ENCODE measurements around the gene SPTBN4. TPM values are rescaled to one million over a fixed set of nuclear protein-coding genes. Genes with fewer than 3 reads are reported as not detected.
A peak's percentile ranks its signal among the peaks of the same experiment; 100 is the strongest.

Gene SPTBN4
- total RNA-seq, 1 donor from 2014 or later, result 0.41 TPM

DNA sequence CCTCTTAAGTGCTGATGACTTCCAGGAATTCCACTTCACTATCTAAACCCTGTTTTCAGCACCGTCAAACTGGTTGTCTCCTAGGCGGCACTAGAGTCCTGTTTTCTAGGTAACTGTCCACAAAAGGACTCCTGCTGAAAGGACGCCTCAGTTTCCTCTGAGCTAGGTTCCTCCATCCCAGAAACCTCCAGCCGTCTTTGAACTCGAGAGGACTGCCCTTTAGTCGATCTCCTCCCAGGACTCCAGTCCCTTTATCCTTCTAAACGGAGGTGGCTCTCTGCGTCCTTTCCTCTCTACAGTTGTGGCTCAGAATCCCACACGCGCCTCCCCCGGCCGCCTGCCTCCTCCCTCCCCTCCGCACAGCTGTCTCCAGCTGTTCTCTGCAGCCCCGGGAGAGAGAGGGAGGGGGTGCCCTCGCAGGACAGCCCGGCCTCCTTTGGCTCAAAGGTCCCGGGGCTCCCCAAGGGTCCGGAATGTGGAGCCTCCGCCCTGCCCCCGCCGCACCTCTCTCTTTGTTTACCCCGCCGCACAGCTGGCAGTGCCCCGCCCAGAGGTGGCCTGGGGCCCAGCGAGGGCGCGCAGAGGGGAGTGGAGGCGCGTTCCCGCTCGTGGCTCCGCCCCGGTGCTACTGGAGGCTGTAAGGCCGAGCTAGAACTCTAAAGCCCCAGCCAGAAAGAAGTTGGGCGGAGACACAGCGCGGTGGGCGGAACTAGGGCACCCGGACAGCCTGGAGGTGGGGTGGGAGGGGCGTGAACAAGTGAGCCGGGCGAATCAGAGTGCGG lies 136.8 kb downstream of the SPTBN4 start:
- no peak for FAIRE-seq
- Mint-ChIP-seq H3K4me3 (ENCODE audit: unreplicated experiment) (peak overlapping the region; percentile 80), H3K27me3 (ENCODE audit: low read depth, unreplicated experiment) (peaks cover 48% of the 10 kb centered on the region), H3K36me3 (ENCODE audit: low read depth, unreplicated experiment) (no peaks in the 10 kb centered on the region), H3K4me1 (ENCODE audit: low read depth, unreplicated experiment) (peaks cover 11% of the 10 kb centered on the region), H3K9me3 (ENCODE audit: unreplicated experiment) (no peaks in the 10 kb centered on the region), H3K27ac (ENCODE audit: unreplicated experiment) (no peak overlapping the region)
- H4K20me1 ChIP-seq (ENCODE audit: insufficient read depth, low read length), result peaks cover 14% of the 10 kb centered on the region
- H3K27ac ChIP-seq (ENCODE audit: low read depth, low read length), result peak overlapping the region; percentile 36
- H3K4me2 ChIP-seq (ENCODE audit: low read length), result peak overlapping the region; percentile 89
- peak; percentile 87 for DNase-seq (ENCODE audit: low read depth)
- peak overlapping the region; percentile 56 for H3K9ac ChIP-seq (ENCODE audit: low read length)
- no peak for TF ChIP-seq EZH2 (IDR thresholded peaks at IDR 0.05; ENCODE audit: insufficient read depth, low read length)
- TF ChIP-seq, protein P1, sequence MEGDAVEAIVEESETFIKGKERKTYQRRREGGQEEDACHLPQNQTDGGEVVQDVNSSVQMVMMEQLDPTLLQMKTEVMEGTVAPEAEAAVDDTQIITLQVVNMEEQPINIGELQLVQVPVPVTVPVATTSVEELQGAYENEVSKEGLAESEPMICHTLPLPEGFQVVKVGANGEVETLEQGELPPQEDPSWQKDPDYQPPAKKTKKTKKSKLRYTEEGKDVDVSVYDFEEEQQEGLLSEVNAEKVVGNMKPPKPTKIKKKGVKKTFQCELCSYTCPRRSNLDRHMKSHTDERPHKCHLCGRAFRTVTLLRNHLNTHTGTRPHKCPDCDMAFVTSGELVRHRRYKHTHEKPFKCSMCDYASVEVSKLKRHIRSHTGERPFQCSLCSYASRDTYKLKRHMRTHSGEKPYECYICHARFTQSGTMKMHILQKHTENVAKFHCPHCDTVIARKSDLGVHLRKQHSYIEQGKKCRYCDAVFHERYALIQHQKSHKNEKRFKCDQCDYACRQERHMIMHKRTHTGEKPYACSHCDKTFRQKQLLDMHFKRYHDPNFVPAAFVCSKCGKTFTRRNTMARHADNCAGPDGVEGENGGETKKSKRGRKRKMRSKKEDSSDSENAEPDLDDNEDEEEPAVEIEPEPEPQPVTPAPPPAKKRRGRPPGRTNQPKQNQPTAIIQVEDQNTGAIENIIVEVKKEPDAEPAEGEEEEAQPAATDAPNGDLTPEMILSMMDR (IDR thresholded peaks at IDR 0.05; ENCODE audit: insufficient read depth, low read depth, low read length), result no peak
- peaks cover 45% of the 10 kb centered on the region for H3K4me1 ChIP-seq (ENCODE audit: insufficient read depth, low read length)
- H3K9me3 ChIP-seq (ENCODE audit: insufficient read depth, low read depth, low read length), result no peaks in the 10 kb centered on the region
- no peaks in the 10 kb centered on the region for H3K79me2 ChIP-seq (ENCODE audit: insufficient read depth, low read length)
- peak overlapping the region; percentile 53 for H2AFZ ChIP-seq (ENCODE audit: low read depth, low read length)
- H3K36me3 ChIP-seq (ENCODE audit: insufficient read depth, low read length), result no peaks in the 10 kb centered on the region
- H3K27me3 ChIP-seq (ENCODE audit: insufficient read depth, low read length), result no peaks in the 10 kb centered on the region
- H3K4me3 ChIP-seq (ENCODE audit: insufficient read depth, low read depth, low read length), result peak overlapping the region; percentile 38

DNA sequence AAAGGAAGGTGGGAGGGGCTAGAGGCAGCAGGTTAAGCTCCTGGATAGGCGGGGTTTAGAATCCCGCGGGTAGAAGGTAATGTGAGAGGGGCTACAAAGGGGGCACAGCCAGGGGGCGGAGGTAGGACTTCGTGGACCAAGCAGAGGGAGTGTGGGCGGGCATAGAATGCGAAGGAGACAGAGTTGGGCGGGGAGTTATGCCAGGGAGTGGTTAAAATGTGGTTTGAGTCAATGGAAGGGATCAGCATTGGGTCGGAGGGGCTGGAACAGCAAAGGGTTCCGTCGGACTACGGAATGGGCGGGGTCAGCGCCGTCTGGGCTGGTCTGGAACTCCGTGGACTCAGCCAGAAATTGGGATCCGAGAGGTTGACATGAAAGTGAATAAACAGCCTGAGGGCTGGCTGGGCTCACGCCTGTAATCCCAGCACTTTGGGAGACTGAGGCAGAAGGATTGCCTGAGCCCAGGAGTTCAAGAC lies 137.4 kb downstream of the SPTBN4 start:
- peaks cover 10% of the 10 kb centered on the region for H4K20me1 ChIP-seq (ENCODE audit: insufficient read depth, low read length)
- peaks cover 42% of the 10 kb centered on the region for H3K4me1 ChIP-seq (ENCODE audit: insufficient read depth, low read length)
- H3K27me3 Mint-ChIP-seq (ENCODE audit: low read depth, unreplicated experiment), result peaks cover 46% of the 10 kb centered on the region
- peak overlapping the region; percentile 38 for H3K4me3 ChIP-seq (ENCODE audit: insufficient read depth, low read depth, low read length)
- no peaks in the 10 kb centered on the region for H3K27me3 ChIP-seq (ENCODE audit: insufficient read depth, low read length)
- DNase-seq (ENCODE audit: low read depth) (no peak), FAIRE-seq (no peak)
- H3K36me3 ChIP-seq (ENCODE audit: insufficient read depth, low read length), result no peaks in the 10 kb centered on the region
- no peaks in the 10 kb centered on the region for H3K9me3 ChIP-seq (ENCODE audit: insufficient read depth, low read depth, low read length)
- no peak overlapping the region for H3K27ac ChIP-seq (ENCODE audit: low read depth, low read length)
- no peaks in the 10 kb centered on the region for H3K36me3 Mint-ChIP-seq (ENCODE audit: low read depth, unreplicated experiment)
- TF ChIP-seq, protein P1 (IDR thresholded peaks at IDR 0.05; ENCODE audit: insufficient read depth, low read depth, low read length), result no peak
- no peak for TF ChIP-seq EZH2 (IDR thresholded peaks at IDR 0.05; ENCODE audit: insufficient read depth, low read length)
- H3K27ac Mint-ChIP-seq (ENCODE audit: unreplicated experiment), result no peak overlapping the region
- no peak overlapping the region for H3K9ac ChIP-seq (ENCODE audit: low read length)
- peak overlapping the region; percentile 80 for H3K4me3 Mint-ChIP-seq (ENCODE audit: unreplicated experiment)
- peak overlapping the region; percentile 53 for H2AFZ ChIP-seq (ENCODE audit: low read depth, low read length)
- H3K4me1 Mint-ChIP-seq (ENCODE audit: low read depth, unreplicated experiment), result peaks cover 11% of the 10 kb centered on the region
- H3K9me3 Mint-ChIP-seq (ENCODE audit: unreplicated experiment), result no peaks in the 10 kb centered on the region
- no peaks in the 10 kb centered on the region for H3K79me2 ChIP-seq (ENCODE audit: insufficient read depth, low read length)
- H3K4me2 ChIP-seq (ENCODE audit: low read length), result peak overlapping the region; percentile 89

Data from astrocyte (in vitro differentiated cells and primary cell).